HG02642 (cell line): ENCODE data around the gene TTLL8.

Experiments used
- ATAC-seq: cut with Tn5 transposase; IDR thresholded peaks from one replicate; pipeline ENCODE4 v1.9.1; 2021; ENCODE audit warnings: mild to moderate bottlenecking; ENCODE audit not compliant: unreplicated experiment, poor library complexity

Gene TTLL8

GRCh38 chr22:50083462-50084079 lies 25.5 kb upstream of the TTLL8 start:
- no peak for ATAC-seq

- no peak for ATAC-seq
Measured at GRCh38 chr22:50082961-50083461, 24.9 kb upstream of the TTLL8 start.

GRCh38 chr22:50082197-50082715 lies 24.2 kb upstream of the TTLL8 start:
- ATAC-seq, result no peak

GRCh38 chr22:50081426-50082196 lies 23.5 kb upstream of the TTLL8 start:
- ATAC-seq, result no peak

GRCh38 chr22:50080077-50080465 lies 22.0 kb upstream of the TTLL8 start:
- ATAC-seq, result no peak

- ATAC-seq, result no peak
Measured at GRCh38 chr22:50078761-50079160, 20.7 kb upstream of the TTLL8 start.

- no peak for ATAC-seq
Measured at GRCh38 chr22:50078246-50078645, 20.1 kb upstream of the TTLL8 start.

- no peak for ATAC-seq
Measured at GRCh38 chr22:50076646-50077535, 18.8 kb upstream of the TTLL8 start.

- no peak for ATAC-seq
Measured at GRCh38 chr22:50074551-50075530, 16.7 kb upstream of the TTLL8 start.

- ATAC-seq, result no peak
Measured at GRCh38 chr22:50074056-50074455, 16.0 kb upstream of the TTLL8 start.

- ATAC-seq, result no peak
Measured at GRCh38 chr22:50072714-50073538, 14.8 kb upstream of the TTLL8 start.

- no peak for ATAC-seq
Measured at GRCh38 chr22:50072167-50072555, 14.1 kb upstream of the TTLL8 start.

- no peak for ATAC-seq
Measured at GRCh38 chr22:50071432-50072166, 13.5 kb upstream of the TTLL8 start.

GRCh38 chr22:50070366-50070765 lies 12.3 kb upstream of the TTLL8 start:
- ATAC-seq, result no peak

- ATAC-seq, result no peak
Measured at GRCh38 chr22:50068096-50068495, 10.0 kb upstream of the TTLL8 start.

GRCh38 chr22:50067244-50067643 lies 9.1 kb upstream of the TTLL8 start:
- no peak for ATAC-seq

GRCh38 chr22:50064453-50064852 lies 6.4 kb upstream of the TTLL8 start:
- no peak for ATAC-seq
